ENCODE results near the gene NAA50. TPM values are rescaled to one million over a fixed set of nuclear protein-coding genes. Genes with fewer than 3 reads are reported as not detected.

NAA50 gene
- total RNA-seq, 1 donor from 2014 or later, result 110 TPM

- H3K4me3 ChIP-seq (ENCODE audit: low read depth, low read length), result no peak overlapping the region
- H3K36me3 ChIP-seq (ENCODE audit: control insufficient read depth, insufficient read depth, low read length), result peaks cover 1% of the 10 kb centered on the region
- no peak for DNase-seq (ENCODE audit: low read depth)
- no peaks in the 10 kb centered on the region for H3K27me3 ChIP-seq (ENCODE audit: control insufficient read depth, insufficient read depth, low read length)
- TF ChIP-seq, protein P1, sequence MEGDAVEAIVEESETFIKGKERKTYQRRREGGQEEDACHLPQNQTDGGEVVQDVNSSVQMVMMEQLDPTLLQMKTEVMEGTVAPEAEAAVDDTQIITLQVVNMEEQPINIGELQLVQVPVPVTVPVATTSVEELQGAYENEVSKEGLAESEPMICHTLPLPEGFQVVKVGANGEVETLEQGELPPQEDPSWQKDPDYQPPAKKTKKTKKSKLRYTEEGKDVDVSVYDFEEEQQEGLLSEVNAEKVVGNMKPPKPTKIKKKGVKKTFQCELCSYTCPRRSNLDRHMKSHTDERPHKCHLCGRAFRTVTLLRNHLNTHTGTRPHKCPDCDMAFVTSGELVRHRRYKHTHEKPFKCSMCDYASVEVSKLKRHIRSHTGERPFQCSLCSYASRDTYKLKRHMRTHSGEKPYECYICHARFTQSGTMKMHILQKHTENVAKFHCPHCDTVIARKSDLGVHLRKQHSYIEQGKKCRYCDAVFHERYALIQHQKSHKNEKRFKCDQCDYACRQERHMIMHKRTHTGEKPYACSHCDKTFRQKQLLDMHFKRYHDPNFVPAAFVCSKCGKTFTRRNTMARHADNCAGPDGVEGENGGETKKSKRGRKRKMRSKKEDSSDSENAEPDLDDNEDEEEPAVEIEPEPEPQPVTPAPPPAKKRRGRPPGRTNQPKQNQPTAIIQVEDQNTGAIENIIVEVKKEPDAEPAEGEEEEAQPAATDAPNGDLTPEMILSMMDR (IDR thresholded peaks at IDR 0.05; ENCODE audit: insufficient read depth, low read length, poor library complexity, severe bottlenecking), result no peak
Observed at GRCh38 chr3:113719294-113719693, 26.8 kb downstream of the NAA50 start.

DNA sequence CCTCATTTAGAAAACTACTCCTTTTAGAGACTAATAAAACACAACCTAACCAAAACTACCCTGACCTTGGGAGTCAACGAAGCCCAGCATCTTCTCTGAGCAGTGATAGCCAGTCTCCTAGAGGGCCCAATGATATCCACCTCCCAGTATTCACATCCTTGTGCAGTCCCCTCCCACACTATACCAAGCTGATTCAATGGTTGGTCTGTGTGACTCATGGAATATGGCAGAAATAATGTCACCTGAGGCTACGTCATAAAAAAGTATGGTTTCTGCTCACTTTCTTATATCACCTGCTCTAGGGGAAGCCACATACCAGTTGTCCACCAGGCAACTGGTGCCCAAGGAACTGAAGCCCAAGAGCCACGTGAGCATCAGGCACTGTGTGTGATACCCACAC, 28.2 kb downstream of the NAA50 start:
- no peak for DNase-seq (ENCODE audit: low read depth)
- no peak overlapping the region for H3K4me3 ChIP-seq (ENCODE audit: low read depth, low read length)
- TF ChIP-seq, protein P1 (IDR thresholded peaks at IDR 0.05; ENCODE audit: insufficient read depth, low read length, poor library complexity, severe bottlenecking), result no peak
- peaks cover 1% of the 10 kb centered on the region for H3K36me3 ChIP-seq (ENCODE audit: control insufficient read depth, insufficient read depth, low read length)
- no peaks in the 10 kb centered on the region for H3K27me3 ChIP-seq (ENCODE audit: control insufficient read depth, insufficient read depth, low read length)

GRCh38 chr3:113717308-113717707, 28.7 kb downstream of the NAA50 start:
- H3K36me3 ChIP-seq (ENCODE audit: control insufficient read depth, insufficient read depth, low read length), result peaks cover 1% of the 10 kb centered on the region
- no peak for DNase-seq (ENCODE audit: low read depth)
- TF ChIP-seq, protein P1 (IDR thresholded peaks at IDR 0.05; ENCODE audit: insufficient read depth, low read length, poor library complexity, severe bottlenecking), result no peak
- H3K4me3 ChIP-seq (ENCODE audit: low read depth, low read length), result no peak overlapping the region
- no peaks in the 10 kb centered on the region for H3K27me3 ChIP-seq (ENCODE audit: control insufficient read depth, insufficient read depth, low read length)

DNA sequence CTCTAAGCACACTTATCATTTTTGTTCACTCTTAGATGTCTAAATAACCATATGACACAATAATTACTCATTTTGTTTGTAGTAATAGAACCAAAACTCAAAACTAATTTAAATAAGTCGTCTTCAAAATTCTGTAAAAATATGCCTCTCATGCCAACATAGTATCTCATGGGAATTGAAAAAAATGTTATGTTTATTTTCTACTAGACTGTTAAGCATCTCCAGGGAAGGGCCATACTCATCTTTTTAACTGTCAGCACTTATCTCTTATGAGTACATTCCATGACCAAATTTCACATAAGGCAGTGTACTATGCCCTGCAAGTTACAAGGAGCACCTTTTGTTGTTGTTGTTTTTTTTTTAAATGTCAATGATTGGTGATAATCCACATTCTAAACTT, 31.3 kb downstream of the NAA50 start:
- no peak for DNase-seq (ENCODE audit: low read depth)
- TF ChIP-seq, protein P1 (IDR thresholded peaks at IDR 0.05; ENCODE audit: insufficient read depth, low read length, poor library complexity, severe bottlenecking), result no peak
- Histone ChIP-seq H3K27me3 (ENCODE audit: control insufficient read depth, insufficient read depth, low read length) (no peaks in the 10 kb centered on the region), H3K36me3 (ENCODE audit: control insufficient read depth, insufficient read depth, low read length) (no peaks in the 10 kb centered on the region), H3K4me3 (ENCODE audit: low read depth, low read length) (no peak overlapping the region)

DNA sequence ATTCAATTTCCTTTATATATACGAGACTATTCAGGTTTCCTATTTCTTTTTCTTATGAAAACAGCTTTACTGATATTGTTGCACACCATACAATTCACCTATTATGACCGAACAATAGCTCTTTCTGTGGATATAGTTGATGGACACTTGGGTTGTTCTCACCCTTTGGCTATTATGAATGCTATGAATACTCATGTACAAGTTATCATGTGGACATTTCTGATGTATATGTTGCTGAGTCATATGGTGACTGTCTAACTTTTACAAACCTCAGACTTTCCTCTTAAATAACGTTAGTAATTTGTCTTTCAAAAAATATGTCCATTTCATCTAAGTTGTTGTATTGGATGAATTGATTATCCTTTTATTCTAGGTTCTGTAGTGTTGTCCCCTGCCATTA, 33.9 kb downstream of the NAA50 start:
- no peak for DNase-seq (ENCODE audit: low read depth)
- Histone ChIP-seq H3K36me3 (ENCODE audit: control insufficient read depth, insufficient read depth, low read length) (no peaks in the 10 kb centered on the region), H3K27me3 (ENCODE audit: control insufficient read depth, insufficient read depth, low read length) (no peaks in the 10 kb centered on the region), H3K4me3 (ENCODE audit: low read depth, low read length) (no peak overlapping the region)
- TF ChIP-seq, protein P1 (IDR thresholded peaks at IDR 0.05; ENCODE audit: insufficient read depth, low read length, poor library complexity, severe bottlenecking), result no peak

- no peaks in the 10 kb centered on the region for H3K27me3 ChIP-seq (ENCODE audit: control insufficient read depth, insufficient read depth, low read length)
- TF ChIP-seq, protein P1 (IDR thresholded peaks at IDR 0.05; ENCODE audit: insufficient read depth, low read length, poor library complexity, severe bottlenecking), result no peak
- no peak for DNase-seq (ENCODE audit: low read depth)
- no peak overlapping the region for H3K4me3 ChIP-seq (ENCODE audit: low read depth, low read length)
- no peaks in the 10 kb centered on the region for H3K36me3 ChIP-seq (ENCODE audit: control insufficient read depth, insufficient read depth, low read length)
Observed at GRCh38 chr3:113707835-113708234, 38.2 kb downstream of the NAA50 start.

Measured in kidney epithelial cell (primary cell).